ENCODE data around the gene ZCCHC24.

ZCCHC24 gene

GRCh38 chr10:79411546-79412495, 33.6 kb downstream of the ZCCHC24 start:
- no peak for DNase-seq (ENCODE audit: low read depth, low spot score)
- ChIA-PET CTCF (interaction anchor here (1.4 to 2.1 kb wide), 3 partner anchors 10 to 17 kb away, joined by 3 to 7 read pairs (median 7); no protein-coding TSS in a partner anchor), POLR2A (no interaction called here)
- no peak overlapping the region for H3K4me3 ChIP-seq (ENCODE audit: low read depth, low read length)
- no peak for TF ChIP-seq CTCF (IDR thresholded peaks at IDR 0.05; ENCODE audit: insufficient read depth, low read length, missing control alignments)

DNA sequence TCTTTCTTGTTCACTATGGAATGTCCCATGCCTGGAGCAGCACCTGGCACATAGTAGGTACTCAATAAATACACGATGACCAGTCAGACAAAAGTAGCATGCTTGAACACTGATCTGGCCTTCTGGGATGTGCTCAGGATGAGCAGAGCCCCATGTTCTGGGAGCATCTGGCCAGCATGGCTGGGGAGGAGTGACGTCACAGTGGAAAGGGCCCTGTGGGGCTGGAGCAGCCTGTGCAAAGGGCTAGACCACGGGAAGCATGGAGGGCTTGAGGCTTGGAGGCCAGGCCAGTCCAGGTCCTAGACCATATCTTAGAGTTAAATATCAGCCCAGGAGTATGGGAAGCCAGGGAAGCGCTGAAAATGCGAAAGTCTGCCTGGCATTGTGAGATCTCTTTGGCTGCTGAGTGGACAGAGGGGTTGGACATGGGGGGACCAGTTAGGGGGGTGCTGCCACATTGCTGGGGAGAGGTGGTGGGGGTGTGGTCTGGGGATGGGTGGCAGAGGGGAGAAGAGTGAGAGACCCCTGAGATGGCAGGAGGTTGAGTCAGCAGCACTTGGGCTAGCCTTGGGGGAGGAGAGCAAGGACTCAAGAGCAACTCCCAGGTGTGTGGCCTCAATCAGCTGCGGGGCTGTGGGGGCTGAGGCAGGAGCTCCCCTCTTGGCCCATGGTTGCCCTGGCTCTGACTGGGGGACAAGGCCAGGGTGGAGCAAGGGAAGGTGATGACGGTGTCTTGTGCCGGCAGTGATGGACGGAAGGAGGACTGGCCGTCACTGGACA, 34.9 kb downstream of the ZCCHC24 start:
- POLR2A ChIA-PET, result no interaction called here
- CTCF ChIA-PET, result no interaction called here
- no peak for DNase-seq (ENCODE audit: low read depth, low spot score)

GRCh38 chr10:79409726-79410085, 35.7 kb downstream of the ZCCHC24 start:
- H3K4me3 ChIP-seq (ENCODE audit: low read depth, low read length), result no peak overlapping the region
- CTCF ChIA-PET, result interaction anchor here (1.4 to 1.6 kb wide), 2 partner anchors 9 to 13 kb away, joined by 3 to 4 read pairs; no protein-coding TSS in a partner anchor
- no peak for DNase-seq (ENCODE audit: low read depth, low spot score)
- no peak for TF ChIP-seq CTCF (IDR thresholded peaks at IDR 0.05; ENCODE audit: insufficient read depth, low read length, missing control alignments)
- POLR2A ChIA-PET, result no interaction called here

More for the DNA sequence above, 34.9 kb downstream of the ZCCHC24 start:
- TF ChIP-seq CTCF (IDR thresholded peaks at IDR 0.05; ENCODE audit: insufficient read depth, low read length, missing control alignments), result no peak
- H3K4me3 ChIP-seq (ENCODE audit: low read depth, low read length), result no peak overlapping the region

DNA sequence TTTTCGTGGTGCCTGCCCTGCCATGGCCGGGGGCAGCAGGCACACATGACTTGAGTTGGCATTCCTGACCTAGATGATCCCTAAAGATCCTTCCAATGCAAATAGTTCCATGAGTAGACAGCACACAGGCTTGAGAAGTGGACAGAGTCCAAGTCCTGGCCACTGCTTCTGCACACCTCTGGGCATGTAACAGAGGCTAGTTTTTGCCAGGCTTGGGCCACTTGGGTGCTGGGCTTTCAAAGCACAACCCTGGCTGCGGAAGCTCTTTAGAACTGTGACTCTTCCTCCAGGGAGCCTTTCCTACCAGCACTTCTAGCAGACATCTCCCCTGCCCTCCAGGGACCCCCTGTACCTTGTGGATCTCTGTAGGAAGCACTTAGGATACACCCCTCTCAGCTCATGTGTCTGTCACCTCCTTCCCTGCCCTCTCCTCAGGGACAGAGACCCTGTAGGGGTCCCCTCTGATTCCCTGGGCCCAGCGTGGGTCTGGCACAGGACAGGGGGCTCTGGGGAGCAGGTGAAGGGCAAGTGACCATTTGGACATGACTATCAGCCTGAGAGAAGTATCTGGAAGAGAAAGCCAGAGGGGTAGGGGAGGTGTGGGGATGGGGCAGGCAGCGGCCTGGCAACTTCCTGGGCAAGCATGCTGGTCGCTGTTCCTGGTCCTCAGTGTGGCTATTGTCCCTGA, 36.2 kb downstream of the ZCCHC24 start:
- H3K4me3 ChIP-seq (ENCODE audit: low read depth, low read length), result no peak overlapping the region
- ChIA-PET POLR2A (no interaction called here), CTCF (interaction anchor here (0.6 to 1.6 kb wide), 4 partner anchors 9 to 92 kb away, joined by 3 to 4 read pairs (median 3); no protein-coding TSS in a partner anchor)
- no peak for DNase-seq (ENCODE audit: low read depth, low spot score)
- no peak for TF ChIP-seq CTCF (IDR thresholded peaks at IDR 0.05; ENCODE audit: insufficient read depth, low read length, missing control alignments)

DNA sequence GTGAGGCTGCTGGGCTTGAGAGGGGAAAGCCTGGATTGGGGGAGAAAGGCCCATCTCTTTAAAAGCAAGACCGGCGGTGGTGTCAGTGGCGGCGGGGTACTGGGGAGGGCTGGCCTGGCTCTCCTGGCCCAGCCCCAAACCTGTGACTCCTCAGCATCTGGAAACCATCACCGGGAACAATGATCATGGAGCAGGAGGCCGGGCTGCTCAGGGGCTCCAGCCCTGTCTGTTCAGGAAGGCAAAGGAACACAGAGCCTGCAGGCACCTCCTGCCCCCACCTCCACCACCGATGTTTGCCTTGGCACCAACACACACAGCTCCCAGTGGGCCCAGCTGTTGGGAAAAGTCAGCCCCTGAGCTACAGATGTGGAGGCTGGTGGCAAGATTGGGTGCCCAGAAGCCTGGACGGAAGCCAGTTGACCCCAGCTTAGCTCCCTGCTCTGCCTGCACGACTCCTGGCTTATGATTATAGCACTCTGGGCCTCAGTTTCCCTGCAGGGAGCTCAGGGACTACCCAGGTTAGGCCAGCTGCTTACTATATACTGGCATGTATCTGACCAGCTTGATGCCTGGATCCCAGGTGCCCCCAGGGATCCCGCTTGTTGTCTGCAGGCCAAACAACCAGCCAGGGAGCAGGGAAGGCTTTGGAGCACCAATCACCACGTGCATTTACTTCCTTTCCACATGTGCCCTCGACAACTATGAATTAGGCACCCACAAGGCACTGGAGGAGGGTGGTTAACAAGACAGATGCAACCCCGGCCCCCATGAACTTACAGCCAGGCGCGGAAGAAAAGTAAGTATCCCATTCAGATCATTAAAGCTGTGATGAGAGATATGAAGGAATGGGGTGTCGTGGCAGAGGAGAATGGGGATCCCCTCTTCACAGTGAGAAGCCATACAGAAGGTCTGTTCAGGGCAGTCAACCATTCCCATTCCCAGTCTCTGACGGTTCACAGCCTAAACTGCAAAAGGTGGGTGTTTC, 37.3 kb downstream of the ZCCHC24 start:
- H3K4me3 ChIP-seq (ENCODE audit: low read depth, low read length), result no peak overlapping the region
- POLR2A ChIA-PET, result interaction anchor here (0.7 kb wide), 1 partner anchor 9 kb away, joined by 3 read pairs; no protein-coding TSS in a partner anchor
- CTCF ChIA-PET, result interaction anchor here (0.6 to 1.6 kb wide), 5 partner anchors 8 to 93 kb away, joined by 3 to 4 read pairs (median 3); no protein-coding TSS in a partner anchor
- DNase-seq (ENCODE audit: low read depth, low spot score), result no peak
- TF ChIP-seq CTCF (IDR thresholded peaks at IDR 0.05; ENCODE audit: insufficient read depth, low read length, missing control alignments), result no peak
